Adrenal gland (tissue), 5 donors: ENCODE measurements around the gene ATP5PB.

Experiments used
- POLR2A ChIP-seq, 2 donors: fragments of 450-650 bp; IDR thresholded peaks; one replicate each; pipeline ENCODE4 v1.6.1; 2017; ENCODE audit warnings: antibody characterized with exemption in 2 of 2, mild to moderate bottlenecking in 2 of 2, moderate library complexity in 1 of 2
- TF ChIP-seq, protein P1 (sequence below), 6 experiments: fragments of 450-650 bp in 4 of 6; fragments of 200-600 bp in 2 of 6; sonication (generic) in 1 of 6; IDR thresholded peaks; 1 replicate in 5 of 6; 2 replicates in 1 of 6; pipeline versions ENCODE4 v1.5.1 to v1.8.0; 2016 to 2021; ENCODE audit warnings: antibody characterized with exemption in 6 of 6, mild to moderate bottlenecking in 2 of 6, moderate library complexity in 1 of 6
- donor health status: DM: no; HTN: no; CAD: no.

DNA sequence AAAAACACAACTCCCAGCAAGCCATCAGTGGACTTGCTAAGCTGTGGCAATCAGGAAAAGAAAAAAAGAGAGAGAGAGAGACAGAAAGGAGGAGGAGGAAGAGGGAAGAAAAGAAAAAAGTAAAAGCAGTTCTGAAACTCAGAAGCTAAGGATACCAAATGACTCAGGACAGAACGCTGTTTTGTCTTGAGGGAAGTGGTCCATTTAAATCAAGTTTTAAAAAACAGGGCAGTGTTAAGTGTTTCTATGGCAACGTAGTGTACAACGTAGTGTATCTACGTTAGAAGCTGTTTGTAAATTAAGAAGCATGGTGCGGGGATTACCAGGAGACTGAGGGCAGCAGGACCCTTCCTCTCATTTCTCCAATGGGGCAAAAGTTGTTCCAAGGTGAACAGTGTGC is 48.3 kb downstream of the ATP5PB start:
- TF ChIP-seq, protein P1, sequence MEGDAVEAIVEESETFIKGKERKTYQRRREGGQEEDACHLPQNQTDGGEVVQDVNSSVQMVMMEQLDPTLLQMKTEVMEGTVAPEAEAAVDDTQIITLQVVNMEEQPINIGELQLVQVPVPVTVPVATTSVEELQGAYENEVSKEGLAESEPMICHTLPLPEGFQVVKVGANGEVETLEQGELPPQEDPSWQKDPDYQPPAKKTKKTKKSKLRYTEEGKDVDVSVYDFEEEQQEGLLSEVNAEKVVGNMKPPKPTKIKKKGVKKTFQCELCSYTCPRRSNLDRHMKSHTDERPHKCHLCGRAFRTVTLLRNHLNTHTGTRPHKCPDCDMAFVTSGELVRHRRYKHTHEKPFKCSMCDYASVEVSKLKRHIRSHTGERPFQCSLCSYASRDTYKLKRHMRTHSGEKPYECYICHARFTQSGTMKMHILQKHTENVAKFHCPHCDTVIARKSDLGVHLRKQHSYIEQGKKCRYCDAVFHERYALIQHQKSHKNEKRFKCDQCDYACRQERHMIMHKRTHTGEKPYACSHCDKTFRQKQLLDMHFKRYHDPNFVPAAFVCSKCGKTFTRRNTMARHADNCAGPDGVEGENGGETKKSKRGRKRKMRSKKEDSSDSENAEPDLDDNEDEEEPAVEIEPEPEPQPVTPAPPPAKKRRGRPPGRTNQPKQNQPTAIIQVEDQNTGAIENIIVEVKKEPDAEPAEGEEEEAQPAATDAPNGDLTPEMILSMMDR (IDR thresholded peaks at IDR 0.05), result no peak
- no peak for TF ChIP-seq POLR2A (IDR thresholded peaks at IDR 0.05)
